Embryonic facial prominence (tissue), 1 donor: ENCODE data around the gene RNF217.
"Not testable (repeated sequence)": the region's sequence is repeated elsewhere in the genome, so short reads cannot be mapped to it uniquely, and the experiment has no call there.

Experiments used
- DNase-seq: peaks from one replicate; pipeline ENCODE4 v3.0.0-alpha.2; 2016; ENCODE audit errors: extremely low spot score

The RNF217 gene, protein sequence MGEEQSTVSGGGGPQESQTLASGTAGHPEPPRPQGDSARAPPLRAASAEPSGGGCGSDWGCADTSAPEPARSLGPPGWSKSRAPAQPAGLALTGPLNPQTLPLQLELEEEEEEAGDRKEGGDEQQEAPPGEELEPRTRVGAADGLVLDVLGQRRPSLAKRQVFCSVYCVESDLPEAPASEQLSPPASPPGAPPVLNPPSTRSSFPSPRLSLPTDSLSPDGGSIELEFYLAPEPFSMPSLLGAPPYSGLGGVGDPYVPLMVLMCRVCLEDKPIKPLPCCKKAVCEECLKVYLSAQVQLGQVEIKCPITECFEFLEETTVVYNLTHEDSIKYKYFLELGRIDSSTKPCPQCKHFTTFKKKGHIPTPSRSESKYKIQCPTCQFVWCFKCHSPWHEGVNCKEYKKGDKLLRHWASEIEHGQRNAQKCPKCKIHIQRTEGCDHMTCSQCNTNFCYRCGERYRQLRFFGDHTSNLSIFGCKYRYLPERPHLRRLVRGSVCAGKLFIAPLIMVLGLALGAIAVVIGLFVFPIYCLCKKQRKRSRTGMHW

DNA sequence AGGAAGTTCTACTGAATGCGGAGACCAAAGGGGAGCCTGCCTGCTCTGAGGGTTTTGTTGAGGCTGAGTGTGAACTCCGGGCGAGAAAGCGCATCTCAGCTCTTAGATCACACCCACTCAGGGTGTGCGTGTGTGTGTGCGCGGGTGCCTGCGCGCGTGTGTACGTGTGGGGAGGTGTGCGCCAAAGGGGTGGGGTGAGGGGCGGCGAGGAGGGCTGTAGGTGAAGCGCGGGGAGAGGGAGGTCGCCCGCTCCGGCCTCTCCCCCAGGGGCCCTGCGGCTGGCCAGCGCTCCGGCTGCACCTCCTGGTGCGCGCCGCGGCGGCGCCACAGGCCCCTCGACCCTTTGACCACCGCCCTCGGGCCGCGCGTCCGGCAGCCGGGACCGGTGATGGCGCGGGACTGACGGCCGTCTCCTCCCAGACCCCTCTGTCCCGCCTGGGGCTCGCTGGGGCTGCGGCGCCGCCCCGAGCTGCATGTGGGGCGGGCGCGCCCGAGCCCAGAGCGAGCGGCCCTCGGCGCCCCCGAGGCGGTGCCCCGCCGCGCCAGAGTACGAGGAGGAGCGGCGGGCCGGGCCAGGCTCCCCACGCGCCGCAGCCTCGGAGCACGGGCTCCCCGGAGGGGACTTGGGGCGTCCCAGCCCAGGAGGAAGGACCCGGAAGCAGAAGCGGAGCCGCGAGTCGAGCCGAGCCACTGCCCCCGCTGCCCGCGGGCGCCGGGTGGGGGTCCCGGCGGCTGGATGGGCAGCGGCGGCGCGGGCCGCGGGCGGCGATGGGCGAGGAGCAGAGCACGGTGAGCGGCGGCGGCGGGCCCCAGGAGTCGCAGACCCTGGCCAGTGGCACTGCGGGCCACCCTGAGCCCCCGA is at the start of gene RNF217:
Gene RNF217 (plus strand): TSS at position 661 of the 862 bp plus-strand sequence. CDS start 108 bp downstream, at position 769.
- no peak for DNase-seq

DNA sequence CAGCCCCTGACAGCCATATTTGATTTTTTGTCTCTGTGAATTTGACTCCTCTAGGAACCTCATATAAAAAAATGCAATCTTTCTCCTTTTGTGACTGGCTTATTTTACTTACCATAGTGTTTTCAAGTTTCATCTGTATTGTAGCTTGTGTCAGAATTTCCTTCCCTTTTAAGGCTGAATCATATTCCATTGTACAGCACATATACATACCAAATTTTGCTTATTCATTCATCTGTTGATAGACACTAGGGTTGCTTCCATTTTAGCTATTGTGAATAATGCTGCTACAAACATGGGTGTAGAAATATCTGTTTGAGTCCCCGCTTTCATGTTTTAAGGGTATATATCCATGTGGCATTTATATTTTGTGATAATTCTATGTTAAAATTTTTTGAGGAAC is 49.2 kb upstream of the RNF217 start:
- no peak for DNase-seq

DNA sequence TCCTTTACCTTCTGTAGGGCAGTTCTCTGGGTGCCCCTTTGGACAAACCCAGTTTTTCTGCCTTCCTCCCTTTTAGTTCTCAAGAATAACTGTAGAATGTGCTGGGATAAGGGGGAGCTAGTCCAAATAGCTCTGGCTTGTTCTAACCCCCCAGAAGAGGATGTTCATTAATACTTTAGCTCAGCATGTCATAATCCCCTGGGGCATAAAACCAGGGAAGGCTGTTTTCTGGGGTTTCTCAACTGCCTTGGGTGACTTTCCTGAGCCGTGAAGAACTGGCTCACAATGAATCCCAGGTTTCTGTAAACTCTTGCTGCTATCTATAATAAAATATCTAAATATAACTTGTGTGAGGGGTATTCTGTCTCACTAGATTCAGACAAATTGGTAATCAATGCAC is 44.5 kb upstream of the RNF217 start:
- no peak for DNase-seq

DNA sequence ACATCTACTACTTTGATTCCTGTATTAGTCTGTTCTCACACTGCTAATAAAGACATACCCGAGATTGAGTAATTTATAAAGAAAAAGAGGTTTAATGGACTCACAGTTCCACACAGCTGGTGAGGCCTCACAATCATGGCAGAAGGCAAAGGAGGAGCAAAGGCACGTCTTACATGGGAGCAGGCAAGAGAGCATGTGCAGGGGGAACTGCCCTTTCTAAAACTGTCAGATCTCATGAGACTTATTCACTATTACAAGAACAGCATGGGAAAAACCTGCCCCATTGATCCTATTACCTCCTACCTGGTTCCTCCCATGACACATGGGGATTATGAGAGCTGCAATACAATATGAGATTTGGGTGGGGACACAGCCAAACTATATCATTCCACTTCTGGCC is 42.5 kb upstream of the RNF217 start:
- not testable (repeated sequence) for DNase-seq

DNA sequence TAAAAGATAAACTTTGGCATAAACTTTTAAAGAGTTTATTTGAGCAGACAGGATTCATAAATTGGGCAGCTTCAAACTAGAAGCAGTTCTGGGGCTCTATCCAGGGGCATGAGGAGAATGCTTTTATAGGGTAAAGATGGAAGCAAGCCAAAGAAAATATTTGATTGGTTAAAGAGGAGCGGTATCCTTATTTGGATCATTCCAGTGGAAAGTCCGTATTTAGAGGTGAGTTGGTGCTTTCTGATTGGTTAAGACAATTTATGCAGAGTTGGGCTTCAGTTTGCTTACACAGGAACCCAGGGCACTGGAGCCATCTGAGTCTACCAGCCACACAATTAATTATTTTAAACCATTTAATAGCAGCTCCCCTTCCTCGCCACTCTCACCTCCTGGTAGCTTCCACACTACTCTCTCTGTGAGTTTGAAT is 37.9 kb upstream of the RNF217 start:
- no peak for DNase-seq

DNA sequence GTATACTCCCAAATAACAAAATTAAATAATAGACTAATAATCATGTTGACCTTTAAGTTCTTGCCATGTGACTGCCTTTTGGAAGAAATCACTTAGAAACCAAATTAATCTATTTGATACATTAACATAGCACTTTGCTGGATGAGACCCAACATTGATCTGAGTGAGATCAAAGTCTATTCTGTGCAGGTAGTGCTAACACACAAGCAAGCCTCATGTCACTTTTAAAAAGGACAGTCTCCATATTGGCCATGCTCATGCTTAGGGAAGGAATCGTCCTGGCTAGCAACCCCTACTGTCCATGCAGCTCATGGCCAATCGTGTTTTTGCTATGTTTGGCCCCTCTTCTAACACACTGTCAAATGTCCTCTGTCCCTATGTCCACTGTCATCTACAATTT is 35.8 kb upstream of the RNF217 start:
- DNase-seq, result no peak

DNA sequence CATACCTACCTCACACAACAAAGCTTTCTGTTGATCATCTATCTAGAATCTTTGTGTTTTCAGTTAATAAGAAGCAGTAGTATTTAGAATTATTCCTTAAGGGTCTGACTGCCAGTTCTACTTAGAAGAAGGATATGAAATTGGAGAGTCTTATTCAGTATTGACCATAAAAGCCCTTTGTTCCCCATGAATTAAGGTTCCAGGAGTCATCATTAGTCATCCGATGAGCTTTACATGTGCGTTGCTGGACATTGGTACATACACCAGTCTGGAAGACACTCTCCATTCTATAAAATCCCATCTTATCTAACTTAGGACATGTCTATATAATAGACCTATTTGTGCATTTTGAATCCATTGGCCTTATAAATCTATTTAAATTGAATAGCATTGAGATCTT is 34.4 kb upstream of the RNF217 start:
- DNase-seq, result no peak

DNA sequence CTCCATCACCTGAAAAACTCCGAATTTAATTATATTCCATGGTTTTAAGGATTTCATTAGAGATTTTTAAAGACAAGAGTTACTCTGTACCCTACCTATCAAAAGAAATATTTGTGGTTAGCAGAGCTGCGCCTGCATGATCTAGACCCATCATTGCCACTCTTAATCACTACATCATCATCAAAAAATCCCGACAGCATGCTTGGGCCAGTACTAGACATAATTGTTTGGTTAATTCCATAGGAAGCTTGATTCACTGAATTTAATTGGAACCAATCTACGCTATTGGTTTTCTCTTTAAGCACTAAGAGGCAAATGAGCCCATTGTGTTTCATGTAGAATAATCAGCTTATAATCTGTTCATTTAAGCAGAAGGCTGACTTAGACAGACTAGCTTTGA is 33.4 kb upstream of the RNF217 start:
- no peak for DNase-seq

DNA sequence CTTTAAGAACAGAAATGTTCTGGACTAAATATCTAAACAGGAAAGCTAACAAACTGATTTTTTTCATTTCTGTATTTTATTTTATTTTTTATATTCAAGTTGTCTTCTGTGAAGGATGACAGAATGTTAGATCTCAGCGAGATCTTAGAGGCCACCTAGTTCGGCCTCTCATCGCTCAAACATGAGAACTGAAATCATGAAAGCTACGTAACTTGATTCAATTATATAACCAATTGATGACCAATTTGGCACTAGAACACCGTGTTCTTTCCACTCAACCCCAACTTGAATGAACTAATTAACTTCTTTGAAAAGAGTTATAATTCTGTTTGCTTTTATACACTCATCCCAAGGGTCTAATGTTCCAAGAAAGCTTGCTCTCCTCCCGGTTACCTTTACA is 24.6 kb upstream of the RNF217 start:
- no peak for DNase-seq

DNA sequence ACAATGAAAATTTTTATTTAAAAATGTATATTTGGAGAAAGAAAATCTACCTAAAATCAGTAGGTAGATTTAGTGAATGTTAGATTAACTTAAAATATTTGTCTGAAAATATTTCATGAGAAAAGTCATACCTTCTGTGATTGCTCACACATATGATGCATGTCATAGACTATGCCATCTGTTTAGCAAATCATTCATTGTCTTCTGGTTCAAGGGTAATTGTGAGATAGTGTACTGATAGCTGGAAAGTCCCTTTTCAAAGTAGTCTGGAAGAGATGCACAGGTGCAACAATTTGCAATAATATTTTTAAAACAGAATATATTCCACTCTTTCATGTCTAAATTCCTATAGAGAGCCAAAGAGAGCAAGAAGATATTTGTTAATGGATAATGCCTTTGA is 21.0 kb upstream of the RNF217 start:
- DNase-seq, result no peak

DNA sequence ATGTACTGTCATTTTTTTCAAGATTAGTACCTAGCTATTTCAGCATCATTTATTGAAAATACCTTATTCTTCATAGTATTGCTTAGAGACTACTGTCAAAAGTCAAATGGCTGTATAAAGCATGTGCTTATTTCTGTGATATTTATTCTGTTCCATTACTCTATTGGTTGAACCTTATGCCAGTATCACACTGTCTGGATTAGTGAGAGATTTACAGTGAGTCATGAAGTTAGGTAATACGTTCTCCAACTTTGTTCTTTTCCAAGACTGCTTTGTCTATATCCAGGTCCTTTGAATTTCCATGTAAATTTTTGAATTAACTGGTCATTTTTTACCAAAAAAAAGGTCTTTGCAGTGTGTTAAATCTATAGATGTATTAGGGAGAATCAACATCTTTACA is 18.6 kb upstream of the RNF217 start:
- no peak for DNase-seq

DNA sequence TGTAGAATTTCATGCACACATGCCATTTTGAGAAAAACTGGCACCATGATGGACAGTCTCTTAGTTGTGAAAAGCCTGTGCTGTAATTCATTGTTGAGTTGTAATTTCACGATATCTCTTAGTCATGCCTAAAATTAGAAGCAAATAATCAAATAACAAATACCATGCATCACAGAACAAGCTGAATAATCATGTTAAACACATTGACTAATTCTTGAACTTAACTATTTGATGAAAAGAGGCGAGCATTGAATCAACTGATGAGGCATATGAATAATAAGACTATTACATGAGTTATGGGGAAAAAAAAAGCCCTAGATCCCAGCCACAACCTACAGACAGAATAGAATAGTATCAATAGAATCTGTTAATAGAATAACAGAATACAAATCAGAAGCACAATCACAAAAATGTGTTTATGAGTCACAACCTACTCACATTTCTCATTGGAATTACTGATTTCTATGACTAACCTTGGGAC is 14.2 kb upstream of the RNF217 start:
- DNase-seq, result no peak

DNA sequence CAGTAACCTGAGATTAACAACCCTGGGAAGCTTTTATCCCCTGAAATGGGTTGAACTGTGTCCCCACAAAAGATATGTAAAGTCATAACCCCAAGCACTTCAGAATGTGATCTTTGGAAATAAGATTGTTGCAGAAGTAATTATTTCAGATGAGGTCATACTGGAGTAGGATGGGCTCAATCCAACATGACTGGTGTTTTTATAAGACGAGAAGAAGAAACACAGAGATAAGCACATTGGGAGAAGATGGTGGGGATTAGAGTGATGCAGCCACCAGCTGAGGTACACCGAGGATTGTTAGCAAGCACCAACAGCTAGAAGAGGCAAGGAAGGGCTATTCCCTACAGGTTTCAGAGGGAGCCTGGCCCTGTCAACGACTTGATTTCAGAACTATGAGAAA is 12.5 kb upstream of the RNF217 start:
- DNase-seq, result no peak

DNA sequence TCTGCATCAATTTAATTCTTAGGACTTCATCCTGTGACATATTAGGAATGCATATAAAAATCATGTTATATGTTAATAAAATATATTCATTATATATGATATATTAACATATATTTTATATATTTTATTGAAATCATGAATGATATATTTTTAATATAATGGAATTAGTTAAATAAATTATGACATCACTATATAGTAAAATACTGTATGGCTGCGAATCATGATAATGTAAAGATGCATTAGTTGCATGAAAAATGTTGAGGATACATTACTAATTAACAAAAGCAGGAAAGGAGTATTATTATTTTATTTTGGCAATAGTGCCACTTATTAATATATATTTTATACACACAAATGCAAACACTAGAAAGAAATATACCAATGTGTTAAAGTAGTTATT is 8.4 kb upstream of the RNF217 start:
- no peak for DNase-seq

DNA sequence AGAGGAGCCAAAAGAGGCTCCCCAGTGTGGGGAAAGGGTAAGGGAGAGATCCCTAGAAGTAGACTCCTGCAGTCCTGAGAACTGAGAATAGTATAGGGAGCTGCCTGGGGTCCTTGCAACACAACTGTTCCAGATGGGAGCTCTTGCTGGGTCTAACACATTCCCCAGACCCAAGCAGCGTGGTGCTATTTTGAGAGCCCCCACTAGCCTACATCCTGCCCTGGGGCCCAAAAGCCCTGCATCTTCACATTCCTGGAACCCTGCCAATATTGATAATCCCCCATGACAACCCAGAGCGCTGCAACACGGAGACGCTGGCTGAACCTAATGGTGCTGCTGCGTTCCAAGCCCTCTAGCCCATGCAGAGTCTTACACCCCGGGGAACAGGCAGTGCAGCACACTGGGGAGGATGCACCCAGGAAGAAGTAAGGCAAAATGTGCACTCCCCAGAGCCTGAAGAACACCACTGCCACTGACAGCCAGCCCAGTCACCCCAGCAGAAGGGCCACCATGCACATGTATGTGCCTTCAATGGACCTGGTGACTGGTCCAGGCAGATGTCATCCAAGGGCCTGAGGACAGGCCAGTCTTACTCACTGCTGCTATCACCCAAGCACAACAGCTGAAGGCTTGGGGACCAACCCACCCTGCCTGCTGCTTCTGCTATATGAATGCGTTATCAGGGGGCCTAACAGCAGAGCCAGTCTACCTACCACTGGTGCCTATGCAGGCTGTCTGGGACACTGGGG is 7.0 kb upstream of the RNF217 start:
- DNase-seq, result no peak

DNA sequence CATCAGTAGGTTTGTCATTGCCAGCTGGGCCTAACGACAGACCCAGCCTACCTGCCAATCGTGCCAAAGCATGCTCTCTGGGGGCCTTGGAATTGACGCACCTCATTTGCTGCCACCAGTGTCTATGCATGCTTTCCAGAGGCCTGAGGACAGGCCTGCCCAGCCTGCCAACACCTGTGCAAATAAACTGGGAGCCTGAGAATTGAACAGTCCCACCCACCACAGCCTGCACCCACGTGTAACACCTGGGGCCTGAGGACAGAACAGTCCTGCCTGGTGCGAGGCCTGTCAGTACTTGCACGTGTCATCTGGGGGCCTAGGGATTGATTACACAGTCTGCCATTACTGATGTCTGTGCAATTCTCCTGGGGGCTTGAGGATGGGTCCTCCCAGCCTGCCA is 6.2 kb upstream of the RNF217 start:
- DNase-seq, result no peak

DNA sequence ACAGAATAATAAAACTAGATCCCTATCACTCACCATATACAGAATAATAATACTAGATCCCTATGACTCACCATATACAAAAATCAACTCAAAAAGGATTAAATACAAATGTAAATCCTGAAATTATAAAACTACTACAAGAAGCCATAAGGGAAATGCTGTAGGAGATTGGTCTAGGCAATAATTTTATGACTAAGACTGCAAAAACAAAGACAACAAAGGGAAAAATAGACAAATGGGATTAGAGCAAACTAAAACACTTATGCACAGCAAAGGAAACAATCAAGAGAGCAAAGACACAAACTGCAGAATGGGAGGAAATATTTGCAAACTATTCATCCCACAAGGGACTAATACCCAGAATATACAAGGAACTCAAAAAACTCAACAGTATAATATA is 4.1 kb upstream of the RNF217 start:
- DNase-seq, result no peak

DNA sequence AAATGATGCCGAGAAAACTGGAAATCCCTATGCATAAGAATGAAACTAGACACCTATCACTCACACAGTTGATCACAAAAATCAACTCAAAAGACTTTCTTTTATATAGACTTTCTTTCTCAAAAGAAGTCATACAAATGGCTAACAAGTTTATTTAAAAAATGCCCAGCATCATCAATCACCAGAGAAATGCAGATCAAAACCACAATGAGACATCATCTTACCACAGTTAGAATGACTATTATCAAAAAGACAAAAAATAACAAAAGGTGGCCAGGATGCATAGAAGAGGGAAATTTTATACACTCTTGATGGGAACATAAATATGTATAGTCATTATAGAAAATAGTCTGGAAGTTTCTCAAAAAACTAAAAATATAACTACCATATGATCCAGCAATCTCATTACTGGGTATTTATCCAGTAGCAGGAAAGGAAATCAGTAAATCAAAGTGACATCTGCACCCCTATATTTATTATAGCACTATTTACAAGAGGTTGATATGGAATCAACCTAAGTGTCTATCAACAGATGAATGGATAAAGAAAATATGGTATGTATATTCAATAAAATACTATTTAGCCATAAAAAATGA is 3.4 kb upstream of the RNF217 start:
- no peak for DNase-seq

DNA sequence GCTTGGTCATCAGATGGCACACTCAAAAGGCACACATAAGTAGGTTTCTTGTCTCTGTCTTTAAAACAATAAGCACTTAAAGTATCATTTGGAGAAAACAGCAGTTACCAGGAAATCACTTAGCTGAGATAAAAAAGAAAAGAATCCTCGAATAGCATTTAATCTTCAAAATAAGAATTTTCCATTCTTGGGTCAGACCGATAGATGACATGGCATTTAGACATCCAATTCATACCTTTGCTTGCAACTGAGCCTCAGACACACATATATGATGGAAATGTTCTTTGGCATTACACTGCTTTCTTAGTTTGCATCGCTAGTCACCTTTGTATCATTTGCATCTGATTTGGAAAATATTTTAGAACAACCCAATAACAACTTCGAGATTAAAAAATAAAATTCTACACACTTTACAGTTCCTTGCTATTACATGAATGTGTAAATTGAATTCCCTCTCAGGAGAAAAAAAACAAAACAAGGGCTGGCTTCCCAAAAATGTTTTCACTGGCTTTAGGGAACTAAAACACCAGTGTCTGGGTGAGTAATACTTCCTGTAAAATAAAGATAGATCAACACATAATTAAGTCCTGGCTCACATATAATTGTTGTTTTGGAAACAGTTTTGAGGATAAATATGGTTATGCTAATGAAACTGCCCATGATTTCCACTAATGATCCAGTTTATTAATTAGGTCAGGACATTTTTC is 1.3 kb upstream of the RNF217 start:
- DNase-seq, result no peak

DNA sequence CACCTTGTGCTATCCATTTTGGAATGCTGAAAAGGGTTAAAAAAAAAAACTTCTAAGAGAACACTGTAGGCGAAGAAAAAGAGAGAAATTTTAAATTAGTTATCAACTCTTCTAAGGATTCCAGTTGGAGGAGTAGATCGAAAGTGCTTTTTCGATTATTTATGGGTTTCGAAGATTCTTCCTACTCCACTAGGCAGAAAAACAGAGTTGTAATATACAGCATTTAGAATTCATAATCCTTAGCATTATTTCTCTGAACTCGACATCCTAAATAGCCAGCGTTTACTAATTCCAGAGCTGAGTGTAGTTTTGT is 817 bp upstream of the RNF217 start:
- DNase-seq, result no peak
